Brain microvascular endothelial cell (primary cell): ENCODE results near the gene FGGY.
"Not testable (repeated sequence)": the region's sequence is repeated elsewhere in the genome, so short reads cannot be mapped to it uniquely, and the experiment has no call there.

Source experiments
- DNase-seq: peaks from one replicate; pipeline ENCODE4 v3.0.0-alpha.2; 2020
- H3K27ac ChIP-seq: fragments of 250-450 bp; sonication (Bioruptor Pico); 2 replicates; pipeline ENCODE4 v1.5.1; 2020; ENCODE audit warnings: mild to moderate bottlenecking, moderate library complexity
- H3K27me3 ChIP-seq: fragments of 250-450 bp; sonication (Bioruptor Pico); replicated peaks from 2 replicates; pipeline ENCODE4 v1.5.1; 2020; ENCODE audit warnings: mild to moderate bottlenecking
- H3K36me3 ChIP-seq: fragments of 250-450 bp; sonication (Bioruptor Pico); replicated peaks from 2 replicates; pipeline ENCODE4 v1.5.1; 2020; ENCODE audit warnings: mild to moderate bottlenecking
- H3K4me3 ChIP-seq: 2 replicates; pipeline ENCODE4 v1.5.1; 2011; ENCODE audit warnings: low read depth, mild to moderate bottlenecking, control low read depth, low read length, moderate library complexity
- in situ Hi-C: cut with HindIII; loops from 2 replicates; pipeline ENCODE4 v1.10.0; 2017; ENCODE audit warnings: low sequenced_read_pairs, low pct_ligation_motif_present
- TF ChIP-seq, protein P1 (sequence below): IDR thresholded peaks from 2 replicates; pipeline ENCODE4 v1.5.1; 2011; ENCODE audit warnings: low read depth, mild to moderate bottlenecking, moderate library complexity, low read length, control low read depth, inconsistent platforms; ENCODE audit errors: missing control alignments

Gene FGGY

GRCh38 chr1:59707178-59707791 lies 410.4 kb downstream of the FGGY start:
- in situ Hi-C loops: no loop called here
- Histone ChIP-seq H3K27me3 (no peaks in the 10 kb centered on the region), H3K27ac (peak overlapping the region; percentile 74), H3K36me3 (no peaks in the 10 kb centered on the region), H3K4me3 (no peak overlapping the region)
- TF ChIP-seq, protein P1, sequence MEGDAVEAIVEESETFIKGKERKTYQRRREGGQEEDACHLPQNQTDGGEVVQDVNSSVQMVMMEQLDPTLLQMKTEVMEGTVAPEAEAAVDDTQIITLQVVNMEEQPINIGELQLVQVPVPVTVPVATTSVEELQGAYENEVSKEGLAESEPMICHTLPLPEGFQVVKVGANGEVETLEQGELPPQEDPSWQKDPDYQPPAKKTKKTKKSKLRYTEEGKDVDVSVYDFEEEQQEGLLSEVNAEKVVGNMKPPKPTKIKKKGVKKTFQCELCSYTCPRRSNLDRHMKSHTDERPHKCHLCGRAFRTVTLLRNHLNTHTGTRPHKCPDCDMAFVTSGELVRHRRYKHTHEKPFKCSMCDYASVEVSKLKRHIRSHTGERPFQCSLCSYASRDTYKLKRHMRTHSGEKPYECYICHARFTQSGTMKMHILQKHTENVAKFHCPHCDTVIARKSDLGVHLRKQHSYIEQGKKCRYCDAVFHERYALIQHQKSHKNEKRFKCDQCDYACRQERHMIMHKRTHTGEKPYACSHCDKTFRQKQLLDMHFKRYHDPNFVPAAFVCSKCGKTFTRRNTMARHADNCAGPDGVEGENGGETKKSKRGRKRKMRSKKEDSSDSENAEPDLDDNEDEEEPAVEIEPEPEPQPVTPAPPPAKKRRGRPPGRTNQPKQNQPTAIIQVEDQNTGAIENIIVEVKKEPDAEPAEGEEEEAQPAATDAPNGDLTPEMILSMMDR: no peak
- peak; percentile 90 for DNase-seq

GRCh38 chr1:59709333-59709732 lies 412.4 kb downstream of the FGGY start:
- no peaks in the 10 kb centered on the region for H3K36me3 ChIP-seq
- DNase-seq: no peak
- TF ChIP-seq, protein P1: no peak
- H3K4me3 ChIP-seq: no peak overlapping the region
- H3K27me3 ChIP-seq: no peaks in the 10 kb centered on the region
- in situ Hi-C loops: no loop called here
- H3K27ac ChIP-seq: no peak overlapping the region

GRCh38 chr1:59710920-59711319 lies 414.0 kb downstream of the FGGY start:
- H3K27me3 ChIP-seq, DNase-seq, H3K36me3 ChIP-seq, in situ Hi-C loops, H3K4me3 ChIP-seq, H3K27ac ChIP-seq: not testable (repeated sequence)

DNA sequence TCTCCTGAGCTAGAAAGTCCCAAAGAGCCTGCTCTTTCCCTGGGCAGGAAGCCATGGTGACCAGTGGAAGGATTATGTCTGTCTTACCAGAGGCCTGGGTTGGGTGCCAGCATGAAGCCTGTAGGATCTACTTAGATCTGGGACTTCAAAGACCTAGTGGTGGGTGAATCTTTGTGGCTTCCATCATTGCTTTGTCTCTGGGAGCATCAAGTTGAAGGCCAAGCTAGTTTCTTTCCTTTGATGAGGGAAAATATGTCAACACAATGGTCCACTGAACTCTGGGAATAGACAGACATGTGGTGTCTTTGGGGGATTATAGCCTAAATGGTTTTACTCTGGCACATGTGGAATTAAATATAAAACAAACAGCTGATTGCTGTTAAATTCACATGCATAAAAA lies 417.3 kb downstream of the FGGY start:
- no peak for DNase-seq
- Histone ChIP-seq H3K36me3 (no peaks in the 10 kb centered on the region), H3K4me3 (no peak overlapping the region), H3K27ac (no peak overlapping the region), H3K27me3 (no peaks in the 10 kb centered on the region)
- TF ChIP-seq, protein P1: no peak
- in situ Hi-C loops: no loop called here

DNA sequence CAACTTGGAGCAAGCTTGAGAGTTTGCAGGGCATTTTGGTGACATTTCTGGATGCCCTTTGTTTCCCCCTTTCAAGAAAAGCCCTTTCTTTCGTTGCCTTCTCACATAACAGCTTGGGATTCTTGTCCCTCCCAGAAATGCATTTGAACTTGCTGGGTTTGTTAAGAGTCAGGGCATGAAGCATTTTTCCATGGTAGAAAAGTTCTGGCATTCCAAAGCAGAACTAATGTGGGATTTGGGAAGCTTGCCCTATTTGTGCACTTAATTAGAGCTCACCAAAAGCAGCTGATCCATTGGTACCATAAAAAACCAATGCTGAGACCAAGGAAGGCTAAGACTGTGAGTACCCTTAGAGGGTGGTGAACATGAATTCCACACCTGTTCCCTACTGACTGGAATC lies 418.1 kb downstream of the FGGY start:
- Histone ChIP-seq H3K27me3 (no peaks in the 10 kb centered on the region), H3K36me3 (no peaks in the 10 kb centered on the region), H3K27ac (no peak overlapping the region), H3K4me3 (no peak overlapping the region)
- DNase-seq: no peak
- TF ChIP-seq, protein P1: no peak
- in situ Hi-C loops: no loop called here

DNA sequence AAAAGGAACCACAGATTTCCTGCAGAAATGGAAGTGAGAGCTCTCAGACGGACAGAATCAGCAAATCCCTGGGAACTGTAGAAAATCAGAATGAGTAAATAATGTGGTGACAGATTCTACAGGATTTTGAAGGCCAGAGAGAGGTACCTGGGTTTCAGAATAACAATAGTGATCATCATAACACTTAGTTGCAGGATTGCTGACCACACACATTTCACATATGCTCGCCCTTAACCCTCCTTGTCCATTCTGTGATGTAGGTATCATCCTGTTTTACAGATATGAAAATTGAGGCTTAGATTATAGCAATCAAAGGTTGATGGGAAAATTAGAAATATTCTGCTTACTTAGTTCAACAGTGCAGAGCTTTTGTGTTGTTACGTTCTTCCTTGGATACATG lies 419.9 kb downstream of the FGGY start:
- DNase-seq: no peak
- TF ChIP-seq, protein P1: no peak
- Histone ChIP-seq H3K36me3 (no peaks in the 10 kb centered on the region), H3K4me3 (no peak overlapping the region), H3K27ac (no peak overlapping the region), H3K27me3 (no peaks in the 10 kb centered on the region)
- in situ Hi-C loops: no loop called here
